H4 (cell line): ENCODE results near the gene PRKN. TPM values are rescaled to one million over a fixed set of nuclear protein-coding genes. Genes with fewer than 3 reads are reported as not detected.
A peak's percentile ranks its signal among the peaks of the same experiment; 100 is the strongest.

Experiments used
- DNase-seq: peaks from one replicate; pipeline ENCODE4 v3.0.0-alpha.2; 2015; ENCODE audit warnings: low spot score
- total RNA-seq: library from RNA; depleted of rRNA; stranded (reverse); fragments of >200 nt; shearing (Covaris generic); gene quantifications from 2 replicates; pipeline ENCODE4 v1.2.3, GENCODE V29; 2014; rRNA removed

PRKN gene
- total RNA-seq = 0.19 TPM in 1 of 2 replicates, not detected in the other

GRCh38 chr6:162727322-162728182 lies at the start of gene PRKN, which contains the start of gene PACRG:
PRKN (minus strand) TSS chr6:162727766.
PACRG (plus strand) TSS chr6:162727974.
- peak; percentile 88 for DNase-seq

DNA sequence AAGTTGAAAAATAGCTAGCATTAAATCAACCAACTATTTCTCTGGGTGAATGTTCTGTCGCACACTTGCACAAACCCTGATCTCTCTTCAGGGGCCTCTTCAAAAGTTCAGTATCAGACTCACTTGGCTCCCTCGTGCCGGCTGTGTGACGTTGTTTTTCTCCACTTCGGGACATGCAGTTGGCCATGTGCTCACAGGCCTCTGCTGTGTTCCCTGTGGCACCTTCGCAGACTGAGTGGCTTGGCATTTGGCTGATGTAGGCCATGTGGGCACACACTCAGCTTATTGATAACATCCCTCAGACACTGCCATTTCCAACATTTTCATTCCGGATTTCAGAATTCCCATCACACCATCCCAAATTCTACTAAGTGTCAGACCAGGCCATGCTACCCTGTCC lies 49.5 kb upstream of the PRKN start:
- DNase-seq = no peak

DNA sequence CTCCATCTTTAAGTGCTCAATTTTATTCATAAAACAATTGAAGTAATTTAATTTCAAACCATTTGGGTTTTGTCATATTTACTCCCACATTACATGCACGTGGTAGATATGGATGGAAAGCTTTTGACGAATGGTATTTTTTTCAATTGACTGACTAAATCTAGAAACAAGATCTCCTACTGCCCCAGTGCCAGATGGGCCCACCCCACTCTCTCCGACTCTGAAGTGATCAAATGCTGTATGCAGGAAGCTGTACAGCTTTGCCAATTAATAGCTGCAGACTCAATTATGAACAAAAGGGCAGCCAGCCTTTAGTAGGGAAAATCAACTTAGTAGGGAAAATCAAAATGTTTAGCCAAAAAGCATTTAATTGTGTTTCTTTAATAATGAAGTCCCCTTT lies 46.4 kb upstream of the PRKN start:
- no peak for DNase-seq

DNA sequence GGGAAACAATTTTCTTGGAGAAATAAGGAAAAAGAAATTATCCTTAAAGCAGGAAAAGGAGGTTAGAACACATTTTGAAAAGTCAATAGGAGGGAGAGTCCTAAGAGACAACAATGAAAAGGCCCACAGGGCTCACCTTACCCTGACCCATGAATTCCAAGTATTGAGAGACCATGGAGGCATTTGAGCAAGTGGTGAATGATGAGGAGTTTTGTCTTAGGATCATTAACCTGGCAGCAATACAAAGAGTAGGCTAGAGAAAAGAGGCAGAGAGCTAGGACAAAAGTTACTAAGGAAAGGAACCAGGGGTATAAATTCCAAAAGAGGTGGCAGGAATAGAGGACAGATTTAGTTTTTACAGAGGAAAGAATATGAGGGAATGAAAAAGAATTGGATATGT lies 44.9 kb upstream of the PRKN start:
- no peak for DNase-seq

DNA sequence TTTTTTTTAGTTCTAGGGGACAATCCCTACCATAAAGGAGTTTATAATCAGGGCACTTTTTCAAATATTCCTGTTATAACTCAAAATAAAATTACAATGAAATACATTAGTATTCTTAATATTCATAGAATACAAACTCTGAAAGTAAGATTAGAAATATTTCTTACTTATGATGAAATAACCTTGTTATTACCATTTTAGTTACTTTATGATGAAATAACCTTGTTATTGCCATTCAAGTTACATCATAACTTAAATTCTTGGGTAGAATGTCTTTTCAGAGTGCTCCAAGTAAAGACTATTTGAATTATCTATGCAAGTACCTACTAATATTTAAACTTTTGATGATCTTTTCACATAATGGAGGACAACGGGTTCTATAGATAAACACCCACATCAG lies 43.4 kb upstream of the PRKN start:
- no peak for DNase-seq

DNA sequence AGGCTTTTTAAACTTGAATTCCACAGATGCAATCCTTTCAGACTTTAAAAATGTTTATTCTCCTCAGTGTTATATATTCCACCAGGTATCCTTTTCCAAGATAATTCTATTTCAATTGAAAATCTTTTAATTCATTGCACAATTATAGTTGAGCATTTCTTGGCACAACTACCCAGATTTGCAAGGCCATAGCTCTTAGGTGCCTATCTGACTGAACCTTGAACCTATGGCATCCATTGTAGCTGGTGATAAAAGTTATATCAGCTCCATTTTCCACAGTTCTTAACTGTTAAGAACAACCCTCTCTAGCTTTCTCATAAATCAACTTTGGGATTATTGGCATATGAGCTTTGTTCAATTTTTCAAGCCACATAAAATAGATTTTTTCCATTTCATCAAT lies 42.6 kb upstream of the PRKN start:
- DNase-seq = no peak

DNA sequence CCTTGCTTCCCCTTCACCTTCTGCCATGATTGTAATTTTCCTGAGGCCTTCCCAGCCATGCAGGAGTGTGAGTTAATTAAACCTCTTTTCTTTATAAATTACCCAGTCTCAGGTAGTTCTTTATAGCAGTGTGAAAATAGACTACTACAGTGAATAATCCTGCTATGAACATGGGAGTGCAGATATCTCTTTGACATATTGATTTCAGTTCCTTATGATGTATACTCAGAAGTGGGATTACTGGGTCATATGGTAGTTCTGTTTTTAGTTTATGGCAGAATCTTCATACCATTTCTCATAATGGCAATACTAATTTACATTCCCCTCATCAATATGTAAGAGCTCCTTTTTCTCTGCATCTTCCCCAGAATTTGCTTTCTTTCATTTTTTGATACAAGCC lies 26.2 kb upstream of the PRKN start:
- DNase-seq = no peak

GRCh38 chr6:162751211-162751859 lies 23.8 kb upstream of the PRKN start:
- DNase-seq = no peak

- no peak for DNase-seq
These were observed 23.2 kb upstream of the PRKN start for GRCh38 chr6:162750776-162751175.

DNA sequence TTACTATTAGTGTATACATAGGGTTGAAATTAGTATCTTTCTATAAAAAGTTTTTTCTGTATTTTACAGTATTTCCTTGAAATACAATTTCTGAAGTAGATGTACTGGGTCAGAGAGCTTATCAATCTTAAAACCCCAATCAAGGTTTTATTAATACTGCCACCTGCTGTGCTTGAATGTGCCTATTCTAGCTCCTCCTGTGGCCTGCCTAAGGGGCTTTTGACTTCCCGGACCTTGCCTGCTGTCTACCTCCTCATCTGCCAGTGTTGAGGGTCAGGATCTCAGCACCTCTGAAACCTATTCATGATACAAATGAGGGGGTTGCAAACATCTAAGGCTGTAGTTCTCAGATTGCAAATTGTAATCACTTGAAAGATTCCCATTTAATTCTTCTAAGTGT lies 9.4 kb upstream of the PRKN start:
- DNase-seq = no peak

DNA sequence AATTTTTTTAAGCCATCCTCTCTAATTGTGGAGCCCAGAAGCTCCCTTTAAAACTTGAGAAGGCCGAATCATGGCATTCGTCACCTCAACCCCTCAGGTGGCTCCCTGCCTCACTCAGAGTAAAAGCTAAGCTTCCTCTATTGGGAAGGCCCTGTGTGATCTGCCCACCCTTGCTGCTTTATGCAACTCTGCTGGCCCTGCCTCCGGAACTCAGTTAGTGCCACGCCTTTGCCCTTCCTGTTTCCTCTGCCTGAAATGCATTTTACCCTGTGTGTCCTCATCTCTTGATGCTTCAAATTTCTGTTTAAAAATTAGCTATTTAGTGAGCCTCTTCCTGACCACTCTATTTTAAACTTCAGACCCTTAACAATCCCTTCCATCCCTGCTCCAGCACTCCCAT lies 5.9 kb upstream of the PRKN start:
- no peak for DNase-seq

- DNase-seq = no peak
These were observed 2.9 kb upstream of the PRKN start for GRCh38 chr6:162730502-162730901.

GRCh38 chr6:162728706-162729105 lies 1.1 kb upstream of the PRKN start:
- DNase-seq = no peak

DNA sequence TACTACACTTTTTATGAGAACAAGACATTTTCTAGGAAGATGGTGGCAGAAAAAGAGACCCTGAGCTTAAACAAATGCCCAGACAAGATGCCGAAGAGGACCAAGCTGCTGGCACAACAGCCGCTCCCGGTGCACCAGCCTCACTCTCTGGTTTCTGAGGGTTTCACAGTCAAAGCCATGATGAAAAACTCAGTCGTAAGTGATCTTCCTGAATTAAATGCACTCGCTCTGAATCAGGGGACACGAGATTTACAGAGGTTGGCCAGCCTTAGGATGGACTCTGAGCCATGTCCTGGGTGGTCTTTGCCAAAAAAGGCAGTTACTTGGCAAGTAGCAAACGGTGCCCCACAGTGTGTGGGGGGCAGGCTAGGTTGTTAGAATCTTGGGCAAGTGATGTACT lies 631 bp upstream of the PRKN start:
- no peak for DNase-seq

- no peak for DNase-seq
These were observed 632 bp downstream of the PRKN start for GRCh38 chr6:162726947-162727321.

DNA sequence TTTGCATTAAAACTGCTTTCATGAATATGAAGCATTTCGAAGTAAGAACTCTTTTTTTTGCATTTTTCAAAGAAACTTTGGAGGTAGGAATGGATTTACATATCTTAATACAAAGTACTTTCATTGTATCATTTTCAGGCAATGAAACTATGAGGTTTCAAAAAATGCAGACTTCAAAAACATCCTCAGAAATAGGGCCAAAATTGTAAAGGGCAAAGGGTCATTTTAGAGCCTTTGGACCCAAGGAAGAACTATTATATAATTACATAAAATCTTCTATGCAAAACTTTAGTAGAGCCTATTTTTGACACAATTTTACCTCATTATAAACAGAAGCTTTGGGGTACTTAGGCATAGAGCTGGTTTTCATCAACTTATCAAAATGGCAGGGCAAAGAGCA lies 4.9 kb downstream of the PRKN start:
- DNase-seq = no peak

GRCh38 chr6:162722226-162722625 lies 5.3 kb downstream of the PRKN start:
- no peak for DNase-seq

GRCh38 chr6:162721404-162721687 lies 6.2 kb downstream of the PRKN start:
- DNase-seq = no peak

- DNase-seq = no peak
These were observed 8.0 kb downstream of the PRKN start for GRCh38 chr6:162719528-162719927.

DNA sequence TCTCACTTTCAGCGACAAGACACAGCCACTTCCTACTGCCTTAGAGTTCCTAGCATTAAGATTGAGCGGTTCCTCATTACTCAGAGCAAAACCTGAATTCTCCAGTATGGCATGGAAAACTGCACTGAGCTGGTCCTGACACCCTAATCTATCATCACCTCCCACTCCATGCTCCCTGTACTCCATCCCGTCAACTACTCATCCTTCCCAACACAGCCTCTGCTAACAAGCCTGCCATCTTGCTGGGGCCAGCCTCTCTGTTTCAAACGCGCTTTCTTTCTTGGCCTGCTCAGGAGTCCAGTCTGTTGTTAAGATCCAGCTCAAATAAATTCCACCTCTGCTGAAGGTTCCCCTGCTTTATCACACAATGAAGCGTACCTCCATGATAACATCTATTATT lies 12.0 kb downstream of the PRKN start:
- no peak for DNase-seq

- no peak for DNase-seq
These were observed 13.4 kb downstream of the PRKN start for GRCh38 chr6:162713974-162714780.

- no peak for DNase-seq
These were observed 14.9 kb downstream of the PRKN start for GRCh38 chr6:162712694-162713093.

DNA sequence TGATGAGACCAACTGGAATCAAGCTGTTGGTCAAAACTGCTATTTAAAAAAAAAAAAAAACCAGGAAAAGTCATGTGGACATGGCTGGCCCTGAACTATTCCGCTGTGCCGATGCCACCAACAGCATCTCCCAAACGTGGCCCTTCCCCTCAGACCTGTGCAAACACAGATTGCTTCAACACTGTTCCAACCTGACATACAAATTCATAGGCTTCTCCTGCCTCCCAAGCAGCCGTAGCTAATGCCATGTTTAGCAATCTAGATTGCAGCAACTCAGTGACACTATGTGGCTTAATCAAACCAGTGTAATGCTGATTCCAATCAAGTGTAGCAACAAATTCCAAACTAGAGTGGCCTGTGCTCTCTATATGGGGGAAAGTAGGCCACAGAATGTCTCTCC lies 16.2 kb downstream of the PRKN start:
- DNase-seq = no peak
